HCT116 (cell line): ENCODE results near the gene CECR2. TPM values are rescaled to one million over a fixed set of nuclear protein-coding genes. Genes with fewer than 3 reads are reported as not detected.

Experiments used
- ATAC-seq: fragments of 200-7000 bp; cut with Tn5 transposase; 2 replicates; pipeline ENCODE4 v1.9.1; 2020; ENCODE audit warnings: mild to moderate bottlenecking, moderate library complexity
- BruUV-seq: library from RNA; stranded (reverse); fragments of 400-500 nt; replicated peaks from 2 replicates; lab custom pipeline; 2021; lab: Mats Ljungman, UMichigan
- CTCF ChIA-PET: fragments of 300-600 bp; sonication (Branson Sonifier 250); formaldehyde crosslinking; loops from one replicate; lab custom pipeline; 2021; ENCODE audit warnings: antibody characterized with exemption; lab: Charles Lee
- POLR2A ChIA-PET: fragments of 300-600, 350-600 bp; sonication (Branson Sonifier 250); formaldehyde crosslinking; loops from one replicate; lab custom pipeline; 2021; ENCODE audit warnings: antibody characterized with exemption; lab: Charles Lee
- RAD21 ChIA-PET, 2 experiments: fragments of 300-600 bp; sonication (Branson Sonifier 250); formaldehyde crosslinking; loops; one replicate each; lab custom pipeline; 2023; ENCODE audit warnings: low total read pairs in 2 of 2; ENCODE audit not compliant: uncharacterized antibody in 2 of 2, unreplicated experiment in 2 of 2, low non-redundant PET in 1 of 2; lab: Charles Lee
- DNase-seq: peaks from one replicate; pipeline ENCODE4 v3.0.0-alpha.2; 2010; ENCODE audit warnings: low read depth, low spot score
- H2AFZ ChIP-seq: fragments of 200-600 bp; shearing (Covaris generic), sonication (generic); 2 replicates; pipeline ENCODE4 v1.6.1; 2017; ENCODE audit warnings: low read depth, mixed run types, mixed read lengths, antibody characterized with exemption, low read length; ENCODE audit not compliant: poor library complexity, severe bottlenecking
- H3K27ac ChIP-seq: 2 replicates; pipeline ENCODE4 v1.5.1; 2012; ENCODE audit warnings: low read depth, low read length
- H3K27me3 ChIP-seq: fragments of 200-600 bp; sonication (generic); 2 replicates; pipeline ENCODE4 v1.6.1; 2016; ENCODE audit warnings: mixed run types, low read length, mixed read lengths; ENCODE audit not compliant: insufficient read depth
- H3K36me3 ChIP-seq, 2 experiments: fragments of 200-500 bp in 1 of 2; fragments of 200-600 bp in 1 of 2; sonication (Bioruptor generic) in 1 of 2; sonication (generic) in 1 of 2; 2 replicates each; pipeline versions ENCODE4 v1.5.1 to v1.6.1; 2014 to 2016; ENCODE audit warnings: low read length in 2 of 2, inconsistent platforms in 1 of 2, mixed read lengths in 1 of 2, mixed run types in 1 of 2; ENCODE audit not compliant: insufficient read depth in 2 of 2, control insufficient read depth in 1 of 2
- H3K4me1 ChIP-seq, 2 experiments: fragments of 200-600 bp in 1 of 2; sonication (generic) in 1 of 2; 2 replicates each; pipeline versions ENCODE4 v1.5.1 to v1.6.1; 2012 to 2017; ENCODE audit warnings: low read length in 2 of 2, inconsistent platforms in 1 of 2, mild to moderate bottlenecking in 1 of 2, mixed read lengths in 1 of 2, mixed run types in 1 of 2, moderate library complexity in 1 of 2; ENCODE audit not compliant: insufficient read depth in 2 of 2, control insufficient read depth in 1 of 2
- H3K4me2 ChIP-seq: fragments of 200-600 bp; sonication (generic); 2 replicates; pipeline ENCODE4 v1.6.1; 2017; ENCODE audit warnings: mixed run types, low read length, mixed read lengths
- H3K4me3 ChIP-seq, 2 experiments: fragments of 200-600 bp in 1 of 2; sonication (generic) in 1 of 2; replicated peaks in 1 of 2; 2 replicates each; pipeline ENCODE4 v1.5.1; 2011 to 2016; ENCODE audit warnings: low read length in 2 of 2, control low read depth in 1 of 2, low read depth in 1 of 2, mild to moderate bottlenecking in 1 of 2, mixed read lengths in 1 of 2, mixed run types in 1 of 2
- H3K79me2 ChIP-seq: fragments of 200-600 bp; sonication (generic); 2 replicates; pipeline ENCODE4 v1.6.1; 2017; ENCODE audit warnings: mild to moderate bottlenecking, mixed run types, low read length, moderate library complexity, mixed read lengths; ENCODE audit not compliant: insufficient read depth
- H3K9ac ChIP-seq: fragments of 200-600 bp; sonication (generic); 2 replicates; pipeline ENCODE4 v1.6.1; 2016; ENCODE audit warnings: low read length, mixed read lengths
- H3K9me2 ChIP-seq: fragments of 200-600 bp; sonication (generic), shearing (Covaris generic); 2 replicates; pipeline ENCODE4 v1.6.1; 2017; ENCODE audit warnings: mixed run types, mild to moderate bottlenecking, moderate library complexity; ENCODE audit not compliant: insufficient read depth
- H3K9me3 ChIP-seq, 2 experiments: fragments of 200-500 bp in 1 of 2; fragments of 200-600 bp in 1 of 2; sonication (Bioruptor generic) in 1 of 2; sonication (generic) in 1 of 2; 2 replicates each; pipeline ENCODE4 v1.6.1; 2014 to 2017; ENCODE audit warnings: low read length in 2 of 2, mixed read lengths in 2 of 2, inconsistent platforms in 1 of 2, low read depth in 1 of 2, mild to moderate bottlenecking in 1 of 2, mixed run types in 1 of 2, moderate library complexity in 1 of 2; ENCODE audit not compliant: control insufficient read depth in 1 of 2, insufficient read depth in 1 of 2
- H4K20me1 ChIP-seq: fragments of 200-600 bp; sonication (generic), shearing (Covaris generic); 2 replicates; pipeline ENCODE4 v1.6.1; 2017; ENCODE audit warnings: mixed run types, mild to moderate bottlenecking, moderate library complexity; ENCODE audit not compliant: insufficient read depth
- CBX3 ChIP-seq: IDR thresholded peaks from 2 replicates; pipeline ENCODE4 v1.6.1; 2012; ENCODE audit warnings: low read depth
- CEBPB ChIP-seq: IDR thresholded peaks from 2 replicates; pipeline ENCODE4 v1.6.1; 2012; ENCODE audit warnings: low read depth
- ELF1 ChIP-seq: IDR thresholded peaks from 2 replicates; pipeline ENCODE4 v1.6.1; 2012; ENCODE audit warnings: low read depth, borderline replicate concordance
- EZH2 ChIP-seq: fragments of 200-600 bp; sonication (generic); IDR thresholded peaks from 2 replicates; pipeline ENCODE4 v1.6.1; 2017; ENCODE audit warnings: antibody characterized with exemption, mixed run types
- EZH2phosphoT487 ChIP-seq: fragments of 200-600 bp; IDR thresholded peaks from 2 replicates; pipeline ENCODE4 v1.6.1; 2018; ENCODE audit warnings: antibody characterized with exemption, borderline replicate concordance
- POLR2A ChIP-seq: IDR thresholded peaks from 2 replicates; pipeline ENCODE4 v1.7.0; 2011; ENCODE audit warnings: borderline replicate concordance; ENCODE audit not compliant: insufficient read depth, insufficient read length; ENCODE audit errors: extremely low read depth
- RAD21 ChIP-seq: IDR thresholded peaks from 2 replicates; pipeline ENCODE4 v1.6.1; 2012; ENCODE audit warnings: low read depth, mild to moderate bottlenecking
- SP1 ChIP-seq: IDR thresholded peaks from 2 replicates; pipeline ENCODE4 v1.6.1; 2012; ENCODE audit warnings: low read depth
- TCF7L2 ChIP-seq: IDR thresholded peaks from 2 replicates; pipeline ENCODE4 v1.7.0; 2011; ENCODE audit warnings: borderline replicate concordance, inconsistent platforms; ENCODE audit not compliant: insufficient read depth, insufficient read length; ENCODE audit errors: extremely low read depth
- YY1 ChIP-seq: IDR thresholded peaks from 2 replicates; pipeline ENCODE4 v1.6.1; 2011; ENCODE audit warnings: low read length, low read depth, moderate library complexity, mild to moderate bottlenecking; ENCODE audit not compliant: insufficient replicate concordance; ENCODE audit errors: extremely low read depth
- ZFX ChIP-seq: fragments of 450-650 bp; IDR thresholded peaks from 2 replicates; pipeline ENCODE4 v1.6.1; 2017
- ZNF274 ChIP-seq: fragments of 200-500 bp; sonication (Bioruptor generic); IDR thresholded peaks from 2 replicates; pipeline ENCODE4 v1.6.1; 2014; ENCODE audit warnings: mild to moderate bottlenecking, low read depth, low read length, inconsistent platforms
- intact Hi-C: fragments of 100-400 bp; cut with micrococcal nuclease; formaldehyde crosslinking; loops from 2 replicates; pipeline ENCODE4 v1.10.0; 2022
- total RNA-seq: library from RNA; stranded (reverse); gene quantifications from one replicate; pipeline ENCODE4 v1.2.1, GENCODE V29; 2021; ENCODE audit not compliant: unreplicated experiment
- TF ChIP-seq, protein P1 (sequence below): IDR thresholded peaks from 2 replicates; pipeline ENCODE4 v1.6.1; 2011; ENCODE audit warnings: mild to moderate bottlenecking, low read length, moderate library complexity; ENCODE audit not compliant: insufficient replicate concordance; ENCODE audit errors: extremely low read depth
- TF ChIP-seq, protein P2 (sequence below): IDR thresholded peaks from 2 replicates; pipeline ENCODE4 v1.6.1; 2012

Gene CECR2
- total RNA-seq, 1 experiment from 2014 or later: 6.0 TPM

DNA sequence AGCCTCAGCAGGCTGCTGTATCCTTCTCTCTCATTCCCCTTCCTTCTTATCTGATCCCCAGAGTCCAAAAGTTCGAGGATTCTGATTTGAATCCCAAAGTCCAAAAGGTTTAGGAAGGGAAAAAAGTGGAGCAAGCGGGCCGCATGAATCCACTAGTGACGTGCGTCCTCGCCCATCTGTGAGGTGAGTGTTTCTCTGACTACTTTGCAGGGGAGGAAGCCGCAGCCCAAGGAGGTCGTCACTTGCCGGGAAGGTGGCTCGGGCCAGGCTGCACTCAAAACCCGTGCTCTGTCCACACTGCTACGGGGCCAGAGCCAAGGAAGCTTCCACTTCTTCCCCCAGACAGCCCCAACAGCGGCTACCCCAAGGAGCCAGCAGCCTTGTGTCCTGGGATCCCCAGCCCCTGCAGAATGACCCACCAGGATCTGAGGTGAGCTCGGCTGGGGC is 210.3 kb downstream of the CECR2 start:
- H3K4me3 ChIP-seq: no peak overlapping the region
- H4K20me1 ChIP-seq: no peaks in the 10 kb centered on the region
- H3K9me3 ChIP-seq: no peaks in the 10 kb centered on the region
- no peak for DNase-seq
- no peaks in the 10 kb centered on the region for H3K79me2 ChIP-seq
- RAD21 ChIA-PET: no interaction called here
- H3K9ac ChIP-seq: no peak overlapping the region
- CTCF ChIA-PET: no interaction called here
- ATAC-seq: no peak
- no peak overlapping the region for H3K4me2 ChIP-seq
- H3K36me3 ChIP-seq: no peaks in the 10 kb centered on the region
- H3K9me2 ChIP-seq: no peaks in the 10 kb centered on the region
- no peak overlapping the region for H3K27ac ChIP-seq
- no peak overlapping the region for H2AFZ ChIP-seq
- peaks cover 0 to 5% of the 10 kb centered on the region in 2 experiments; a peak in 1 of 4 replicates for H3K4me1 ChIP-seq
- POLR2A ChIA-PET: no interaction called here
- intact Hi-C loops: no loop called here
- no peak for TF ChIP-seq ZFX
- no peak for TF ChIP-seq CEBPB
- TF ChIP-seq TCF7L2: no peak
- TF ChIP-seq SP1: no peak
- TF ChIP-seq, protein P1, sequence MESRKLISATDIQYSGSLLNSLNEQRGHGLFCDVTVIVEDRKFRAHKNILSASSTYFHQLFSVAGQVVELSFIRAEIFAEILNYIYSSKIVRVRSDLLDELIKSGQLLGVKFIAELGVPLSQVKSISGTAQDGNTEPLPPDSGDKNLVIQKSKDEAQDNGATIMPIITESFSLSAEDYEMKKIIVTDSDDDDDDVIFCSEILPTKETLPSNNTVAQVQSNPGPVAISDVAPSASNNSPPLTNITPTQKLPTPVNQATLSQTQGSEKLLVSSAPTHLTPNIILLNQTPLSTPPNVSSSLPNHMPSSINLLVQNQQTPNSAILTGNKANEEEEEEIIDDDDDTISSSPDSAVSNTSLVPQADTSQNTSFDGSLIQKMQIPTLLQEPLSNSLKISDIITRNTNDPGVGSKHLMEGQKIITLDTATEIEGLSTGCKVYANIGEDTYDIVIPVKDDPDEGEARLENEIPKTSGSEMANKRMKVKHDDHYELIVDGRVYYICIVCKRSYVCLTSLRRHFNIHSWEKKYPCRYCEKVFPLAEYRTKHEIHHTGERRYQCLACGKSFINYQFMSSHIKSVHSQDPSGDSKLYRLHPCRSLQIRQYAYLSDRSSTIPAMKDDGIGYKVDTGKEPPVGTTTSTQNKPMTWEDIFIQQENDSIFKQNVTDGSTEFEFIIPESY: no peak
- TF ChIP-seq, protein P2, sequence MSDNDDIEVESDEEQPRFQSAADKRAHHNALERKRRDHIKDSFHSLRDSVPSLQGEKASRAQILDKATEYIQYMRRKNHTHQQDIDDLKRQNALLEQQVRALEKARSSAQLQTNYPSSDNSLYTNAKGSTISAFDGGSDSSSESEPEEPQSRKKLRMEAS: no peak
- no peak for TF ChIP-seq YY1
- no peak for TF ChIP-seq RAD21
- TF ChIP-seq ELF1: no peak
- no peak for TF ChIP-seq CBX3
- TF ChIP-seq EZH2phosphoT487: no peak
- TF ChIP-seq ZNF274: no peak
- TF ChIP-seq POLR2A: no peak
- TF ChIP-seq EZH2: no peak
- no TSS peak for BruUV-seq
- no peaks in the 10 kb centered on the region for H3K27me3 ChIP-seq
